Transverse colon (tissue), 4 donors: ENCODE measurements around the gene ZMIZ1.

Experiments
- CTCF ChIP-seq, 5 experiments: fragments of 200-600 bp in 3 of 5; fragments of 450-650 bp in 2 of 5; sonication (generic) in 3 of 5; IDR thresholded peaks; 1 replicate in 2 of 5; 2 replicates in 3 of 5; pipeline ENCODE4 v1.5.1; 2016 to 2017; ENCODE audit warnings: antibody characterized with exemption in 5 of 5, inconsistent platforms in 3 of 5, mild to moderate bottlenecking in 2 of 5, moderate library complexity in 1 of 5
- POLR2A ChIP-seq: fragments of 450-650 bp; IDR thresholded peaks from one replicate; pipeline ENCODE4 v1.6.1; 2016; ENCODE audit warnings: antibody characterized with exemption, mild to moderate bottlenecking, moderate library complexity
- POLR2AphosphoS5 ChIP-seq, 3 donors: sonication (generic); formaldehyde crosslinking; IDR thresholded peaks; one replicate each; pipeline ENCODE4 v1.6.1; 2016; ENCODE audit warnings: antibody characterized with exemption in 3 of 3

DNA sequence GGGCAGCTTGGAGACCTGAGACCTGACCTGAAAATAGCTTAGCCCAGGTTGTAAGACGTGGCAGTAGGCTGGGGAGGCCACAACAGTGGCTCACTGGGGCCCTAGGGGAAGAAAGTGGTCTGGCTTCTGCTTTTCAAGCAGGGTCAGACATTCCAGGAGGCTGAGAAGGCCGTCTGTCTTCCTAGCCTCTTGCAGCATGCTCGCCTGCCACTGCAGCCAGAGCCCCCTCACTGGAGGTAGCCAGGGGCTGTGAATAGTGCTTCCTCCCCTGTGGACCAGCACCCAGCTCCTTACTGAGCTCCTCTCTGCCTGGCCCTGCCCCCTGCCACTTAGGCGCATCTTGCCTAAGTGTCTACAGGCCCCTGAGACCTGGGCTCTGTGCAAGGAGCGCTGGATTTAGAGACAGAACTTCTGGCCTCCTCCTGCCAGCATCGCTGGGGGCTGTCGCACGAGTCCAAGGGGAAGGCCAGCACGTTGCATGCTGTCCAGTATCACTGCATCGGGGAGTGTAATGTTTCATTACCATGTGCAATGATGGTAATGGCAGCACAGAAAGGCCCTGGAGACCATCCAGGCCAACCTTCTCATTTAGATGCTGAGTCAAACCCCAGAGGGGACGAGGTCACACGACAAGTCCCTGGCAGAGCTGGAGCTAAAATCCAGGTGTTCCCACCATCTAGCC lies 12.7 kb downstream of the ZMIZ1 start:
- TF ChIP-seq POLR2A = no peak
- TF ChIP-seq POLR2AphosphoS5 (IDR thresholded peaks at IDR 0.05) = no peak
- TF ChIP-seq CTCF (IDR thresholded peaks at IDR 0.05) = no peak
